ENCODE measurements around the gene E2F6.

- TF ChIP-seq CTCF (IDR thresholded peaks at IDR 0.05; ENCODE audit: insufficient read depth, low read length) (no peak), POLR2AphosphoS5 (IDR thresholded peaks at IDR 0.05; ENCODE audit: low read depth) (no peak), REST (IDR thresholded peaks at IDR 0.05; ENCODE audit: insufficient replicate concordance, low read depth) (no peak), GABPA (IDR thresholded peaks at IDR 0.05; ENCODE audit: low read depth) (no peak)
Measured at GRCh38 chr2:11492244-11492643, 26.3 kb upstream of the E2F6 start.
